Measurements from ENCODE around the gene KCNK3. TPM values are rescaled to one million over a fixed set of nuclear protein-coding genes. Genes with fewer than 3 reads are reported as not detected.
A peak's percentile ranks its signal among the peaks of the same experiment; 100 is the strongest.

The KCNK3 gene
- total and polyA plus RNA-seq, 2 donors from 2014 or later: 2.1 to 8.1 TPM

GRCh38 chr2:26649992-26650712 is 42.4 kb upstream of the KCNK3 start:
- no peaks in the 10 kb centered on the region for H3K27me3 ChIP-seq (ENCODE audit: control insufficient read depth, insufficient read depth, low read length)
- no peak overlapping the region for H3K27ac ChIP-seq (ENCODE audit: low read depth in 2 of 2, low read length in 2 of 2)
- no peak overlapping the region for H3K9ac ChIP-seq (ENCODE audit: low read length in 3 of 3)
- no peaks in the 10 kb centered on the region for H3K9me3 ChIP-seq (ENCODE audit: control insufficient read depth in 2 of 3, insufficient read depth in 1 of 3, low read length in 3 of 3)
- no peaks in the 10 kb centered on the region for H3K4me1 ChIP-seq (ENCODE audit: control insufficient read depth in 2 of 3, insufficient read depth in 2 of 3, low read depth in 1 of 3, low read length in 3 of 3)
- no peak overlapping the region for H3K4me3 ChIP-seq (ENCODE audit: low read length in 3 of 3)
- DNase-seq: peak in 1 of 5 donors; percentile 25
- no peak for TF ChIP-seq CTCF (IDR thresholded peaks at IDR 0.05; ENCODE audit: borderline replicate concordance, extremely low read depth, insufficient read depth)
- intact Hi-C loops (cut with DNase I): no loop called here
- no peaks in the 10 kb centered on the region for H3K36me3 ChIP-seq (ENCODE audit: control insufficient read depth in 2 of 3, insufficient read depth in 3 of 3, low read length in 3 of 3)
- FAIRE-seq: no peak

GRCh38 chr2:26650713-26651469 is 41.6 kb upstream of the KCNK3 start:
- intact Hi-C loops (cut with DNase I): no loop called here
- no peak overlapping the region for H3K9ac ChIP-seq (ENCODE audit: low read length in 3 of 3)
- DNase-seq: peak in 1 of 5 donors; percentile 15
- TF ChIP-seq CTCF (IDR thresholded peaks at IDR 0.05; ENCODE audit: borderline replicate concordance, extremely low read depth, insufficient read depth): no peak
- FAIRE-seq: no peak
- H3K4me1 ChIP-seq (ENCODE audit: control insufficient read depth in 2 of 3, insufficient read depth in 2 of 3, low read depth in 1 of 3, low read length in 3 of 3): no peaks in the 10 kb centered on the region
- H3K27me3 ChIP-seq (ENCODE audit: control insufficient read depth, insufficient read depth, low read length): no peaks in the 10 kb centered on the region
- H3K36me3 ChIP-seq (ENCODE audit: control insufficient read depth in 2 of 3, insufficient read depth in 3 of 3, low read length in 3 of 3): no peaks in the 10 kb centered on the region
- H3K4me3 ChIP-seq (ENCODE audit: low read length in 3 of 3): no peak overlapping the region
- H3K9me3 ChIP-seq (ENCODE audit: control insufficient read depth in 2 of 3, insufficient read depth in 1 of 3, low read length in 3 of 3): no peaks in the 10 kb centered on the region
- no peak overlapping the region for H3K27ac ChIP-seq (ENCODE audit: low read depth in 2 of 2, low read length in 2 of 2)

GRCh38 chr2:26651470-26651771 is 41.1 kb upstream of the KCNK3 start:
- Histone ChIP-seq H3K27ac (ENCODE audit: low read depth in 2 of 2, low read length in 2 of 2) (no peak overlapping the region), H3K36me3 (ENCODE audit: control insufficient read depth in 2 of 3, insufficient read depth in 3 of 3, low read length in 3 of 3) (no peaks in the 10 kb centered on the region), H3K4me3 (ENCODE audit: low read length in 3 of 3) (no peak overlapping the region), H3K9me3 (ENCODE audit: control insufficient read depth in 2 of 3, insufficient read depth in 1 of 3, low read length in 3 of 3) (no peaks in the 10 kb centered on the region), H3K27me3 (ENCODE audit: control insufficient read depth, insufficient read depth, low read length) (no peaks in the 10 kb centered on the region), H3K9ac (ENCODE audit: low read length in 3 of 3) (no peak overlapping the region), H3K4me1 (ENCODE audit: control insufficient read depth in 2 of 3, insufficient read depth in 2 of 3, low read depth in 1 of 3, low read length in 3 of 3) (no peaks in the 10 kb centered on the region)
- intact Hi-C loops (cut with DNase I): no loop called here
- TF ChIP-seq CTCF (IDR thresholded peaks at IDR 0.05; ENCODE audit: borderline replicate concordance, extremely low read depth, insufficient read depth): no peak
- DNase-seq (no peak), FAIRE-seq (no peak)
